HG02759 (cell line): Measurements from ENCODE around the gene GRIP1.

Experiments
- ATAC-seq: cut with Tn5 transposase; IDR thresholded peaks from one replicate; pipeline ENCODE4 v1.9.1; 2021; ENCODE audit warnings: mild to moderate bottlenecking, moderate library complexity; ENCODE audit not compliant: unreplicated experiment

GRIP1 gene

DNA sequence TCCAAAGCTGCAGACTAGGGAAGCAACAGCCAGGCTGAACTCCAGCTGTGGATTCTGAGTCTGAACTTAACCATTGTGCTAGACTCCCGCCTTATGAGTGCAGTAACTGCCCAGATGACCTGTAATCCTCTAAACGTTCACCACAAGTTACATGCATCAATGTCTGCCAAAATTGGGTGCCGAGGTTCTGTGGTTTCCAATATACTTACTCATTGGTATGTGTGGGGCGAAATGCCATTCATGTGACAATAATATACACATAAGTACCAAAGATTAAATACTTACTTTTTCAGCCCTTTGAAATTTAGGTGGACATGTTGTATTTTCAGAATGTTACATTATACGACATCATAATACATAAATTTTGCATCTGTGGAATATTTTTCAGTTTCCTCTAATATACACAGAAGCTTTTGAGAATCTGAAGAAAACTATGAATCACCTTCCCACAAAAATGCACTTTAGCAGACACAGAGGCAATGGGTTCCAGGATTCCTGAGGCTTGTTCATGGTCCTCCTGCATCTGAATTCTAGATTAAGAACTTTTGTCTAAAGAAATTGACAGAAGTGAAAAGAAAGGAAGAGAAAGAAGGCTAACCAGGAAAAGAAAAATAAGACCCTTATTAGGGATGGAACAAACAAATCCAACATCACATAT, 31.7 kb downstream of the GRIP1 start:
- no peak for ATAC-seq

- ATAC-seq: no peak
These were observed 34.7 kb downstream of the GRIP1 start for GRCh38 chr12:66644151-66644550.

- no peak for ATAC-seq
These were observed 38.0 kb downstream of the GRIP1 start for GRCh38 chr12:66640691-66641460.

DNA sequence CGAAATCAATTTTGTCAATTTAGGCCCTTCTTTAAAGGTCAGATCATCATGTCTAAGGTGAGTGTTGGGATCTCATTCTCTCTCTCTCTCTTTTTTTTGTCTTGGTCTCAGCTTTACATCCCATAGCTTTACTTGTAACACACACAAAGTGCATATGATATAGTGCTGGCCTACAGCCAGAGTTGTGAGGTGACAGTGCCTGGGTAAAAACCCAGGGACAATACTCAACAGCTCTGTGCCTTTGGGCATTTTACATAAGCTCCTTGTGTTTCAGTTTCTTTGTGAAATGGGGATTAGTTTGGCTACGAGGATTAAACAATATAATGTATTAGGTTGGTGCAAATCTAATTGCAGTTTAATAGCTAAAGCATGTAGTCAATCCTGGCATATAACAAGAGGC, 40.2 kb downstream of the GRIP1 start:
- ATAC-seq: no peak

DNA sequence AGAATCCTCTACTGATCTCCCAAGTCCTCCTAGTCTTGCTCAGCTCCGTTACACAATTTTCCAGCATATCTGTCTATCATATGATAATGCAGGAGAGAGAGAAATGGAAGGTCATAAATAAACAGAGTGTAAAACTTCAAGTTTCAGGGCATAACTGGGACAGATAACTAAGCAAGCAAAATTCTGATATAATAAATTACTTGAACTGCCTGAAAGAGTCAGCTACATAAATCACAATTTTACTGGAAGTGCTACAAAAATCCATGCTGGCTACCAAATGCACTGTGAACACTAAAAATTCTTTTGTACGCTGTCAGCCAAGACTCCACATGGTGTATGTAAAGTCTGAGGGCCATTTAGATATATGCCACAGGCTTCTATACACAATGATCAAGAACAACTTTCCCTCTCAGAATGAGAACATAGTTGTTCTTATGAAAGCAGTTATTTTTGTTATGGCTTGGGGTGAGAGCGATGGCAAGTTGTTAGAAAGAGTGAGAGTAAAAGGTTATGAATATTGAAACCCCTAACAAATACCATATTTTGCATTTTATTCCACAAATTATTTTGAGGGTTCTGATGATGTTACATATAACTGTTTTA, 41.1 kb downstream of the GRIP1 start:
- ATAC-seq: no peak

DNA sequence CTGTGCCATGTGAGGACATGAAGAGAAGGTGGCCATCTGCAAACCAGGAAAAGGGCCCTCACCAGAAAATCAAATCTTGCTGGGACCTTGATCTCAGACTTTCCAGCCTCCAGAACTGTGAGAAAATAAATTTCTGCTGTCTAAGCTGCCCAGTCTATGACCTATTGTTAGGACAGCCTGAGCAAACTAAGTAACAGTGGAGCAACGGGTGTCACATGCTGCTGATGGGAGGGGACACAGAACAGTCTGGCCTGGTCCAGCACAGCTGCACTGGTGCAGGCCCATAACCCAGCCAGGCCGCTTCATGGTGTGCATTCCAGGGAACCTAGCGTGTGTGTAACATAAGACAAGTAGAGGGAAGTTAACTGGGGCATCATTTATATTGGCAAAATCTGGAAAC, 42.1 kb downstream of the GRIP1 start:
- no peak for ATAC-seq

DNA sequence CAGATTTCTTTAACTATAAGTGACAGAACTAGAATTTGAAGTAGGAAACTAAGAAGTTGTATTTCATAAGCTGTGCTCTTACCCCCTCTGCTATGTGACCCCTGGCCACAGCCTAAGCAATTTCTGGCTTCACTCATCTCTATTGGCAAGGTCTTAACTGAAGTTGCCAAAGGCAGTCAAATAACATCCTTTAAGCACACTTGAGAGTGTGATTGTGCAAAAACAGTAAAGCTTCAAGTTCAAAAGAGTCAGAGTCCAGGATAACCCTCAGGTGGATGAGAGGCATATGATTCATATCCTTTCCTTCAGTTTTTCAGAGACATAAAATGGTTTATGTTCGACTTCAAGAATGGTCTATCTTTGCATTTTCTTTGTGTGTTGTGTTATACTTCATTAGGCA, 45.2 kb downstream of the GRIP1 start:
- ATAC-seq: no peak

- ATAC-seq: no peak
These were observed 49.6 kb downstream of the GRIP1 start for GRCh38 chr12:66629138-66629870.

GRCh38 chr12:66627988-66628317, 50.9 kb downstream of the GRIP1 start:
- ATAC-seq: no peak

DNA sequence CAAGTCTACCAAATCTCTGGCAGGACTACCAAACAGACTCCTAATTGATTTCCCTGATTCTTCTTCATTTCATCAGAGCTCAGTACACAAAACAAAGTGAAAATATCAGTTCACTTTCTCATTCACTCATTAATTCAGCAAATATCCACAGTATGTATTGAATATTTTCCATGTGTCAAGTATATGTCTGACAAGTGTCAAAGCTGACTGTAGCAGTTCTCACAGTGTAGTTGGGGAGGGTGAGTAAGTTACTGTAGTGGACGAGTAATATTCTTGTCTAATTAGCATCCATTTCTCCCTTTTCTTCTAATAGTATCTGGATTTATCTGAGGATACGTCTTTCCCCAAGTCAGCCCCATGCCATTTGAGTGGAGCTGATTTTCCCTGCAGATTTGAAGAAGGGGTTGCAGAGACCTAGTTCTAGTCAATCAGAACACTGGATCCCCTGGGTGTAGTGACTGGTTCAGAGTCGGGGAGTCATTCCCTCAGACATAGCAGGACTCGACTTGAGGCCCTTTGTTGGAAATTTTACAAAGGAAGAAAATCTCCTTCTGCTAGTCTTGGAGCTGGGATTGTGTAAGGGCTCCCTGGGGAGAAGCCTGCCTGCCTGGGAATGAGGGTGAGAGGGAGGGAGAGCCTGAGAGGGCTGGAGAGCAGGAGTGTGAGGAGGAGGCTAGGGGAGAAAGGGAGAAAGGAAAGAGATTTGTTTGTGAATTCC, 51.4 kb downstream of the GRIP1 start:
- no peak for ATAC-seq

DNA sequence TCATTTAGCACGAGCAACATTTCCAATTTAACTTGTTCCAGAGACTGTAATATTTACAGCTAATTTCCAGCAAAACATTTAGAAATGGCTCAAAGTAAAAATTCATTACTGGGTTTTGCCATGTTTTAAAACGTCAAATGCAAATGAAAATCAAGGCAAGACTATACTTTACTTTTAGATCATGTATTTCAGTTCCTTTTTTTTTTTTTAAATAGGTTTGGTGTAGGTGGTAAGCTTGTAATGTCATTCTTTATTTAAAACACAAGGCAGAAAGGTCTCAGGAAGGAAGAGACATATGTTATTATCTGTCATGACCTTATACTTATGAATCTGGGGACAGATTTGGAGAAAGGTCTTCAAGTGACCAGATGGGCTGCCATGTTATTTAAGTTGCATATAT, 54.1 kb downstream of the GRIP1 start:
- ATAC-seq: peak; percentile 62

- no peak for ATAC-seq
These were observed 55.4 kb downstream of the GRIP1 start for GRCh38 chr12:66623455-66623854.

DNA sequence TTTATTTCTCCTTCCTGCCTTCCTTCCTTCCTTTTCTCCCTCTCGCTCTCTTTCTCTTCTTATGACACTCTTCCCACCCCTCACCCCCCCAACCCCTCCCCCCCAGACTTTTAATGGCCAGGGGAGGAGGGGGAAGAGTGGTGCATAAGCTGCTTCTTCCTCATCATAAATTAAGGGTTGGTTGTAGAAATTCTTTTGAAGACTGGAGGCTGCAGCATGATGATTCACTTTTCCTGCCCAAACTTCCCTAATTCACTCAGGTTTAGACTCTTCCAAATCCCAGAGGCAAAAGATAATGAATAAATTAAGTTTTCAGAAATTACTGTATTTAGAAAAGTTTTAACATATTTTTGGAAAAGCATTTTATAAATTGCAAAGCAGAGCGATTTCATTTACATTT, 58.2 kb downstream of the GRIP1 start:
- ATAC-seq: no peak

GRCh38 chr12:66620026-66620425, 58.9 kb downstream of the GRIP1 start:
- ATAC-seq: no peak

- no peak for ATAC-seq
These were observed 60.9 kb downstream of the GRIP1 start for GRCh38 chr12:66617991-66618390.

DNA sequence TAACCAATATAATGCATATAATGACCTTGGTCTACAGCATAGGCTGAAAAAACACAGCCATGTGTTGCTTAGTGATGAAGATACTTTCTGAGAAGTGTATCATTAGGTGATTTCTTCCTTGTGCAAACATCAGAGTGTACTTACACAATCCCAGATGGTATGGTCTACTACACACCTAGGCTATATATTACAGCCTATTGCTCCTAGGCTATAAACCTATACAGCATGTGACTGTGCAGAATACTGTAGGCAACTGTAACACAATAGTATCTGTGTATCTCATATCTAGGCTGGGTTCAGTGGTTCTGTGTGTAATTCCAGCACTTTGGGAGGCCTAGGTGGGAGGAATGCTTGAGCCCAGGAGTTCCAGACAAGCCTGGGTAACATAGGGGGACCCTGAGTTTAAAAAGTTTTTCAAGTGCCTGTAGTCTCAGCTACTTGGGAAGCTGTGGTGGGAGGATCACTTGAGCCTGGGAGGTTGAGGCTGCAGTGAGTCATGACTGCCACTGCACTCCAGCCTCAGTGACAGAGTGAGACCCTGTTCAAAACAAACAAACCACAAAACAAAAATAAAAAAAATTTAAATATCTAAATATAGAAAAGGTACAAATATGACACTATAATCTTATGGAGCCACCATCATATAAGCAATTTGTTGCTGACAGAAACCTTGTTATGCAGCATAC, 66.6 kb downstream of the GRIP1 start:
- no peak for ATAC-seq

DNA sequence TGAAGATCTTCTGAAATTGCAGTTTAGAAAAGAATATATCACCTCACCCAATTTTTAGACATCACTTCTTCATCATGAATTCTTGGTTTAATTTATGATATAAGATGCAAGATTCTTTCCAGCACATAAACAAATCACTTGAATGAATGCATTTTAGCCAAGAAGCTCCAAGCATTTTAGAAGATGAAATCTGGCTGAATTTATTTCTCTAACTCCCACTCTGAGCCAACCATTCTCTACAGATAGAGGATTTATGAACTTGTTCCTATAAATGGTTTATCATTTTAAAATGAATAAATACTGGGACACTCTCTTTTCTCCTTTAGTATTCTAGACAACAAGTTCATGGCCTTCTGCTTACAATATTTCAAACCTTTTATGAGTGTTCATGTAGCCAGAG, 71.7 kb downstream of the GRIP1 start:
- no peak for ATAC-seq

DNA sequence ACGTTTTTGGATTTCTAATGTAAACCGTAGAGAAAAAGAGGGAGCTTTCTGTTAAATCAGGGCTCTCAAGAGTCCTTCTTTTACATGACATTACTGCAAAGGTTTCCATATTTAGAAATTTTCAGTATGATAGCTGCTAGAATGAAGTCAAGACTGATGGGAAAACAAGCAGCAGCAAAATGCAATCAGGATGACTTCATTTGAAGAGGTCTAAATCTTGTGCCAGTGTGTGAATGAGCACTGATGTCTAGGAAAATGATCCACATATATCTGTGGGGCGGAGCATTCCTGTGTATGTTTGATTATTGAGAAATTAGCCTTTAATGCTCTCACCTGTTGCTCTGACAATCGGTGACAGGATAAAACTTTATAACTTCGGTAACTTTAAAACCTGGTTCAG, 73.6 kb downstream of the GRIP1 start:
- no peak for ATAC-seq

GRCh38 chr12:66603981-66604479, 74.8 kb downstream of the GRIP1 start:
- ATAC-seq: no peak

DNA sequence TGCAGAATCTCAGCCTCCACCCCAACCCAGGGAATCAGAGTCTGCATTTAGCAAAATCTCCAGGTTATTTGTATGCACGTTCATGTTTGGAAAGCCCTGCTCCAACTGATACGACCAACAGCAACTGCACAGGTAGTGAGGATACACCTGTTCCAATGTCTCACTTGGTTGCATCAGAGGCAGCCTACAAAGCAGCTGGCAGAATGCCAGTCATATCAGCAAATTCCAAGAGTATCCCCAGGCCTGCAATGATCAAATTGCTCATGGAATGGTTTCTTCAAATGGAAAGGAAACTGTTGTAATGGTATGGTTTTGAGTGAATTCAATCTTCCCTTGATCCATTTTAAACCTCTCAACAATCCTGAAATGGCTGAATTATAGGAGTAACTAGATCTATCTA, 75.4 kb downstream of the GRIP1 start:
- ATAC-seq: no peak
